ENCODE measurements around the gene TOE1. TPM values are rescaled to one million over a fixed set of nuclear protein-coding genes. Genes with fewer than 3 reads are reported as not detected.
A peak's percentile ranks its signal among the peaks of the same experiment; 100 is the strongest.

TOE1 gene
- total and polyA plus RNA-seq, 8 donors: 0.87 to 31.5 (median 8.1) TPM

DNA sequence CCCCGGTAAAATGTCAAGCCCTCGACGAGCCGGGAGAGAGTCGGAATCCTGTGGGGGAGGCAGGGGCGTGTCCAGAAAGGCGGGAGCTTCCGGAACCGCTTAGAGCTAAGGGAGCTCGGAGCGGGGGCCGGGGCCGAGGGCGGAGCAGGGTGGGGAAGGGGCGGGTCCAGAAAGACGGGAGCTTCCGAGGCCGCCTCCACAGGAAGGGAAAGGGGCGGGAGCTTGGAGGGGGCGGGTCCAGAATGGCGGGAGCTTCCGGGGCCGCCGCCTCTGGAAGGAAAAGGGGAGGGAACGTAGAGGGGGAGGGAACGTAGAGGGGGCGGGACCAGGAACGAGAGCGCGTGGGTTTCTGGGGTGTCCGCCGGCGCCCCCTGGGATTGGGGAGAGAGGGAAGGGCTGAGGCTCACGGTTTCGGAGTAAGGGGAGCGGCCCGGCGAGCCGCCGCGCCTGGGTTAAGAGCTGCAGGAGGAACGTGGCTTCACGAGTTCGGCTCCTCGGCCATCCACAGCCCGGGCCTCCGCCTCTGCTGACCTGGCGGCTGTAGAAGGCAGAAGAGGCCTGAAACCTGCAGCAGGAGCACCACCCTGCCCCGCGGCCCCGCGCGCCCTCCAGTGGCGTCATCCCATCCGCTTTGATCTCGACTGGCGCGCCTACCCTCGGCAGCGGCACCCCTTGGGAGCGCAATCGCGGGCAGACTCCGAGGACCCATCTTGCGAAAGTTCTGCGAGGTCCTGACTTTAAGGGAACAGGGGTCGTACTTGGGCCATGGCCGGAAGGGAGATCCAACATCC lies 36.3 kb upstream of the TOE1 start:
- H3K27ac ChIP-seq: peak overlapping the region; percentile 93 to 98 (median 95)
- intact Hi-C loops (cut with DNase I; ENCODE audit: low total_unique reads): loop anchor here (5.0 kb wide), 1 partner anchor 286 kb away; no protein-coding TSS in a partner anchor
- DNase-seq: peak; percentile 99
- H3K4me3 ChIP-seq: peak overlapping the region; percentile 66 to 77 (median 71)
- 0 to 1% (median 0%) methylated on average over 56 to 68 of the region's 68 CpGs for WGBS, 5 donors
- no peaks in the 10 kb centered on the region for H3K9me3 ChIP-seq
- TF ChIP-seq POLR2A (IDR thresholded peaks at IDR 0.05): peak in 1 of 4 donors; percentile 60
- TF ChIP-seq, protein P1, sequence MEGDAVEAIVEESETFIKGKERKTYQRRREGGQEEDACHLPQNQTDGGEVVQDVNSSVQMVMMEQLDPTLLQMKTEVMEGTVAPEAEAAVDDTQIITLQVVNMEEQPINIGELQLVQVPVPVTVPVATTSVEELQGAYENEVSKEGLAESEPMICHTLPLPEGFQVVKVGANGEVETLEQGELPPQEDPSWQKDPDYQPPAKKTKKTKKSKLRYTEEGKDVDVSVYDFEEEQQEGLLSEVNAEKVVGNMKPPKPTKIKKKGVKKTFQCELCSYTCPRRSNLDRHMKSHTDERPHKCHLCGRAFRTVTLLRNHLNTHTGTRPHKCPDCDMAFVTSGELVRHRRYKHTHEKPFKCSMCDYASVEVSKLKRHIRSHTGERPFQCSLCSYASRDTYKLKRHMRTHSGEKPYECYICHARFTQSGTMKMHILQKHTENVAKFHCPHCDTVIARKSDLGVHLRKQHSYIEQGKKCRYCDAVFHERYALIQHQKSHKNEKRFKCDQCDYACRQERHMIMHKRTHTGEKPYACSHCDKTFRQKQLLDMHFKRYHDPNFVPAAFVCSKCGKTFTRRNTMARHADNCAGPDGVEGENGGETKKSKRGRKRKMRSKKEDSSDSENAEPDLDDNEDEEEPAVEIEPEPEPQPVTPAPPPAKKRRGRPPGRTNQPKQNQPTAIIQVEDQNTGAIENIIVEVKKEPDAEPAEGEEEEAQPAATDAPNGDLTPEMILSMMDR (IDR thresholded peaks at IDR 0.05): peak in 5 of 7 experiments; percentile 28 to 81 (median 41)
- TF ChIP-seq POLR2AphosphoS5 (IDR thresholded peaks at IDR 0.05): peak in 2 of 3 donors; percentile 68 to 71
- no peak for TF ChIP-seq EP300 (IDR thresholded peaks at IDR 0.05)
- H3K36me3 ChIP-seq: no peaks in the 10 kb centered on the region
- no peaks in the 10 kb centered on the region for H3K27me3 ChIP-seq
- peaks cover 8 to 27% (median 17%) of the 10 kb centered on the region in 4 donors for H3K4me1 ChIP-seq

DNA sequence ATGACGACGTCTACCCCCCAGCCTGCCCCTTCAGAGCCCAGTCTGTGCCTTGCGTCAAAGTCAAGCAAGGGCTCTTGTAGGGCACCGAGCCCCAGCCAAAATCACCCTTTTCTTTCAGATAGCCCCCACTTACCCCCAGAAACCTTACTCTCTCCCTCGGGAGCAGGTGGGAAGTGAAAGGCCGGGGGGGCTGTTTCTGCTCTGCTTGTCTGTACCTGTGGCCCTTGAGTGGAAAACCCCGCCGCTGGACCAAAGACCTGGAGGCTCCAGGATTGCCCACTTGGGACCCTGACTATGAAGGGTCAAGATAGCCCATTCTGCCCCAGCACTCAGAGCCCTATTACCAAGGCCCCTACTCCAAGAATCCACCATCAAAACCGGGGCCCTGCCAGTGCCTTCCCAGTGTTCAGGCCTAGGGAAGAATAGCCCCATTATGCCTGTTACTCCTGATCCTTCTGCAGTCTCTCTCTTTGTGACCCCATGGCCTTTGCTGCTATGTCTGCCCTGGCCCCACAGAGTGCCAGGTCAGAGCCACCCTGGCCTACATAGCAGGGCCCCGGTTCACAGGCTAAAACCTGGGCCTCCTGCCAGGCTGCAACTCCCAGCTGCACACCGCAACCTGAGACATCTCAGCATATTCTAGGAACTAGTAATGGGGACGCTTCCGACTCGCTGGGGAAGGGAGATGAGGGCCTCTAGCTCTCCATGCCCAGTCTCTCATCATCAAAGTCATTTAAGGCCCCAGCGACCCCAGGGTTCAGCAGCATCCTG lies 35.5 kb upstream of the TOE1 start:
- TF ChIP-seq POLR2AphosphoS5 (IDR thresholded peaks at IDR 0.05): no peak
- TF ChIP-seq, protein P1 (IDR thresholded peaks at IDR 0.05): no peak
- TF ChIP-seq EP300 (IDR thresholded peaks at IDR 0.05): no peak
- no peak for TF ChIP-seq POLR2A (IDR thresholded peaks at IDR 0.05)
- H3K27ac ChIP-seq: peak overlapping the region; percentile 93 to 98 (median 95)
- peaks cover 8 to 27% (median 17%) of the 10 kb centered on the region in 4 donors for H3K4me1 ChIP-seq
- intact Hi-C loops (cut with DNase I; ENCODE audit: low total_unique reads): loop anchor here (5.0 kb wide), 1 partner anchor 287 kb away; no protein-coding TSS in a partner anchor
- H3K36me3 ChIP-seq: no peaks in the 10 kb centered on the region
- H3K27me3 ChIP-seq: no peaks in the 10 kb centered on the region
- H3K9me3 ChIP-seq: no peaks in the 10 kb centered on the region
- DNase-seq: peak; percentile 47 to 66
- WGBS, 5 donors: 29 to 44% (median 37%) methylated on average over 13 to 15 of the region's 15 CpGs
- peak overlapping the region; percentile 66 to 77 (median 71) for H3K4me3 ChIP-seq

GRCh38 chr1:45305231-45305630 lies 34.7 kb upstream of the TOE1 start:
- H3K4me3 ChIP-seq: no peak overlapping the region
- peaks cover 8 to 24% (median 17%) of the 10 kb centered on the region in 4 donors for H3K4me1 ChIP-seq
- no peaks in the 10 kb centered on the region for H3K36me3 ChIP-seq
- DNase-seq: no peak
- H3K9me3 ChIP-seq: no peaks in the 10 kb centered on the region
- 84 to 89% (median 86%) methylated on average over 10 of the region's 10 CpGs for WGBS, 5 donors
- H3K27me3 ChIP-seq: no peaks in the 10 kb centered on the region
- intact Hi-C loops (cut with DNase I; ENCODE audit: low total_unique reads): no loop called here
- peak overlapping the region in 1 of 5 donors; percentile 94 for H3K27ac ChIP-seq
- TF ChIP-seq, protein P1 (IDR thresholded peaks at IDR 0.05): no peak
- TF ChIP-seq EP300 (IDR thresholded peaks at IDR 0.05) (no peak), POLR2A (IDR thresholded peaks at IDR 0.05) (no peak), POLR2AphosphoS5 (IDR thresholded peaks at IDR 0.05) (no peak)

DNA sequence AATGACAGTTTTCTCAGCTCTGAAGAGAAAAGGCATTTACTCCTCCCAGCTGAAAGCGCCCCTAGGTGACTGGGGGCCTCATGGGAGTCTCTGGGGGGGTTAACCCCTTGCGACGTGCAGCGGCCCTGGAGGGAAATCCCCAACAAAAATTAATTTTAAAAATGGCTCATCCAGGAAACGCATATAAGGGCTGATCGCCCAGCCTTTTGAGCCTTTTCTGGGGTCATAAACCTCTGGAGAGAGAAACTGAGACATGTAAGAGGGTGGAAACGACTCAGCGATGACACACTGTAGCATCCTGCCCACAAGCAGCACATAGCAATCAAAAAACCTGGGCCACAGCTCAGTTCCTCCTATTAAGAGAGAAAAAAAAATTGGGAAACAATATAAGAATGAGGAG lies 33.7 kb upstream of the TOE1 start:
- H3K4me1 ChIP-seq: peaks cover 8 to 20% (median 17%) of the 10 kb centered on the region in 4 donors
- WGBS, 5 donors: 53 to 69% (median 66%) methylated on average over 8 of the region's 8 CpGs
- no peak overlapping the region for H3K4me3 ChIP-seq
- no peak for TF ChIP-seq POLR2A (IDR thresholded peaks at IDR 0.05)
- TF ChIP-seq EP300 (IDR thresholded peaks at IDR 0.05): no peak
- TF ChIP-seq, protein P1 (IDR thresholded peaks at IDR 0.05): no peak
- no peak for TF ChIP-seq POLR2AphosphoS5 (IDR thresholded peaks at IDR 0.05)
- intact Hi-C loops (cut with DNase I; ENCODE audit: low total_unique reads): no loop called here
- DNase-seq: no peak
- no peaks in the 10 kb centered on the region for H3K27me3 ChIP-seq
- no peaks in the 10 kb centered on the region for H3K9me3 ChIP-seq
- no peaks in the 10 kb centered on the region for H3K36me3 ChIP-seq
- no peak overlapping the region for H3K27ac ChIP-seq
